ENCODE measurements around the gene RIPK1.
"Not testable (repeated sequence)": the region's sequence is repeated elsewhere in the genome, so short reads cannot be mapped to it uniquely, and the experiment has no call there.

Gene RIPK1

GRCh38 chr6:3037638-3038365, 30.5 kb upstream of the RIPK1 start:
- no peak for TF ChIP-seq CTCF (IDR thresholded peaks at IDR 0.05; ENCODE audit: borderline replicate concordance, insufficient read depth, low read depth, low read length)
- H3K4me3 ChIP-seq (ENCODE audit: low read depth, low read length), result no peak overlapping the region

- TF ChIP-seq CTCF (IDR thresholded peaks at IDR 0.05; ENCODE audit: borderline replicate concordance, insufficient read depth, low read depth, low read length), result no peak
- H3K4me3 ChIP-seq (ENCODE audit: low read depth, low read length), result no peak overlapping the region
Observed at GRCh38 chr6:3039384-3039783, 28.9 kb upstream of the RIPK1 start.

GRCh38 chr6:3041147-3041546, 27.1 kb upstream of the RIPK1 start:
- TF ChIP-seq CTCF (IDR thresholded peaks at IDR 0.05; ENCODE audit: borderline replicate concordance, insufficient read depth, low read depth, low read length), result no peak

GRCh38 chr6:3041606-3042005, 26.7 kb upstream of the RIPK1 start:
- no peak overlapping the region for H3K4me3 ChIP-seq (ENCODE audit: low read depth, low read length)
- no peak for TF ChIP-seq CTCF (IDR thresholded peaks at IDR 0.05; ENCODE audit: borderline replicate concordance, insufficient read depth, low read depth, low read length)

More at GRCh38 chr6:3041147-3041546, 27.1 kb upstream of the RIPK1 start:
- H3K4me3 ChIP-seq (ENCODE audit: low read depth, low read length), result no peak overlapping the region

GRCh38 chr6:3045369-3045768, 22.9 kb upstream of the RIPK1 start:
- no peak for TF ChIP-seq CTCF (IDR thresholded peaks at IDR 0.05; ENCODE audit: borderline replicate concordance, insufficient read depth, low read depth, low read length)
- H3K4me3 ChIP-seq (ENCODE audit: low read depth, low read length), result no peak overlapping the region

- no peak for TF ChIP-seq CTCF (IDR thresholded peaks at IDR 0.05; ENCODE audit: borderline replicate concordance, insufficient read depth, low read depth, low read length)
- H3K4me3 ChIP-seq (ENCODE audit: low read depth, low read length), result no peak overlapping the region
Observed at GRCh38 chr6:3045777-3046176, 22.5 kb upstream of the RIPK1 start.

GRCh38 chr6:3046295-3046694, 22.0 kb upstream of the RIPK1 start:
- no peak for TF ChIP-seq CTCF (IDR thresholded peaks at IDR 0.05; ENCODE audit: borderline replicate concordance, insufficient read depth, low read depth, low read length)

GRCh38 chr6:3048009-3048408, 20.3 kb upstream of the RIPK1 start:
- not testable (repeated sequence) for H3K4me3 ChIP-seq (ENCODE audit: low read depth, low read length)

More at GRCh38 chr6:3046295-3046694, 22.0 kb upstream of the RIPK1 start:
- no peak overlapping the region for H3K4me3 ChIP-seq (ENCODE audit: low read depth, low read length)
